ENCODE results near the gene FBXO34. TPM values are rescaled to one million over a fixed set of nuclear protein-coding genes. Genes with fewer than 3 reads are reported as not detected.

FBXO34 gene
- total and polyA plus RNA-seq, 9 of the 15 experiments (the other 6 are each of a cell fraction or from before 2014, with no cell fraction given): 6.3 to 24.9 (median 16.2) TPM

DNA sequence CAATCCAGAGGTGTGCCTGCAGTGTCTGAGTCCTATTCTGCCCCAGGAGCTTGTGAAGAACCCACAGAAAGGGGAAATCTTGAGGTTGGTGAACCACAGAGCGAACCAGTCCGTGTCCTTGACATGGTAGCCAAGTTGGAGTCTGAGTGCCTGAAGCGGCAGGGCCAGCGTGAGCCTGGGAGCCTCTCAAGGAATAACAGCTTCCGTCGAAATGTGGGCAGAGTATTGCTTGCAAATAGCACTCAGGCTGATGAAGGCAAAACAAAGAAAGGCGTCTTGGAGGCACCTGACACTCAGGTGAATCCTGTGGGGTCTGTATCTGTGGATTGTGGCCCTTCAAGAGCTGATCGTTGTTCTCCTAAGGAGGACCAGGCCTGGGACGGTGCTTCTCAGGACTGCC lies 79.9 kb downstream of the FBXO34 start:
- ChIA-PET CTCF (ENCODE audit: low intra/inter-chr PET ratio) (no interaction called here), POLR2A (no interaction called here)
- BruUV-seq (replicated peaks): no TSS peak
- Histone ChIP-seq H3K9ac (ENCODE audit: insufficient read depth in 1 of 2, low read depth in 2 of 2, low read length in 2 of 2) (no peak overlapping the region), H3K36me3 (ENCODE audit: control insufficient read depth, insufficient read depth, low read length) (peaks cover 45% of the 10 kb centered on the region), H3K9me1 (ENCODE audit: control insufficient read depth, insufficient read depth, low read length) (no peaks in the 10 kb centered on the region), H3K27me3 (ENCODE audit: control insufficient read depth in 2 of 2, insufficient read depth in 2 of 2, low read length in 2 of 2) (no peaks in the 10 kb centered on the region), H3K4me3 (no peak overlapping the region), H3K9me3 (replicated peaks; ENCODE audit: control insufficient read depth, insufficient read depth, low read depth, low read length) (no peaks in the 10 kb centered on the region), H2AFZ (ENCODE audit: low read depth, low read length) (no peak overlapping the region), H3K4me1 (replicated peaks in 1 of 2; ENCODE audit: control insufficient read depth in 2 of 2, insufficient read depth in 2 of 2, low read length in 2 of 2) (peaks cover 0 to 6% of the 10 kb centered on the region in 2 experiments; a peak in 2 of 5 replicates), H3K27ac (ENCODE audit: extremely low read depth, low read depth, low read length) (no peak overlapping the region), H3K79me2 (ENCODE audit: control insufficient read depth, insufficient read depth, low read length) (peaks cover 19% of the 10 kb centered on the region; the same call in 1 of the 3 replicates), H4K20me1 (replicated peaks; ENCODE audit: control insufficient read depth, insufficient read depth, low read length) (no peaks in the 10 kb centered on the region), H3K4me2 (ENCODE audit: insufficient read depth, low read length) (no peak overlapping the region)
- TF ChIP-seq, protein P1, sequence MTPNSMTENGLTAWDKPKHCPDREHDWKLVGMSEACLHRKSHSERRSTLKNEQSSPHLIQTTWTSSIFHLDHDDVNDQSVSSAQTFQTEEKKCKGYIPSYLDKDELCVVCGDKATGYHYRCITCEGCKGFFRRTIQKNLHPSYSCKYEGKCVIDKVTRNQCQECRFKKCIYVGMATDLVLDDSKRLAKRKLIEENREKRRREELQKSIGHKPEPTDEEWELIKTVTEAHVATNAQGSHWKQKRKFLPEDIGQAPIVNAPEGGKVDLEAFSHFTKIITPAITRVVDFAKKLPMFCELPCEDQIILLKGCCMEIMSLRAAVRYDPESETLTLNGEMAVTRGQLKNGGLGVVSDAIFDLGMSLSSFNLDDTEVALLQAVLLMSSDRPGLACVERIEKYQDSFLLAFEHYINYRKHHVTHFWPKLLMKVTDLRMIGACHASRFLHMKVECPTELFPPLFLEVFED (CRISPR knock-in tag; conservative IDR thresholded peaks at IDR 0.05): no peak
- no peak for TF ChIP-seq ZNF586 (CRISPR knock-in tag; conservative IDR thresholded peaks at IDR 0.05)
- no peak for TF ChIP-seq POU5F1 (IDR thresholded peaks at IDR 0.05; ENCODE audit: borderline replicate concordance, low read depth, low read length, partially characterized antibody)
- TF ChIP-seq SRF (CRISPR knock-in tag; IDR thresholded peaks at IDR 0.05): no peak
- no peak for TF ChIP-seq ELF4 (CRISPR knock-in tag; IDR thresholded peaks at IDR 0.05)
- no peak for TF ChIP-seq SMARCE1 (IDR thresholded peaks at IDR 0.05)
- TF ChIP-seq E2F3 (CRISPR knock-in tag; IDR thresholded peaks at IDR 0.05): no peak
- no peak for TF ChIP-seq ESRRB (CRISPR knock-in tag; IDR thresholded peaks at IDR 0.05; ENCODE audit: borderline replicate concordance)
- TF ChIP-seq CBFA2T2 (conservative IDR thresholded peaks at IDR 0.05): no peak
- TF ChIP-seq ERF (CRISPR knock-in tag; IDR thresholded peaks at IDR 0.05): no peak
- TF ChIP-seq MTF1 (CRISPR knock-in tag; IDR thresholded peaks at IDR 0.05; ENCODE audit: borderline replicate concordance): no peak
- no peak for TF ChIP-seq CREM (IDR thresholded peaks at IDR 0.05; ENCODE audit: low read depth)
- TF ChIP-seq PML (IDR thresholded peaks at IDR 0.05; ENCODE audit: low read length): no peak
- TF ChIP-seq RFX5 (IDR thresholded peaks at IDR 0.05; ENCODE audit: low read depth, low read length): no peak
- intact Hi-C loops (cut with micrococcal nuclease) (no loop called here), in situ Hi-C loops (cut with MboI) (no loop called here)
- ATAC-seq (no peak), FAIRE-seq (no peak), DNase-seq (ENCODE audit: extremely low read depth in 1 of 4, low spot score in 3 of 4) (no peak)
- WGBS (ENCODE audit: insufficient coverage, low coverage, missing lambda C conversion rate): 91% methylated on average over 9 of the region's 9 CpGs
